NCI-H1092 (cell line): ENCODE results near the gene CLDN22.

ENCODE experiments used
- DNase-seq: peaks from one replicate; lab custom pipeline; 2025; lab: John Stamatoyannopoulos, UW

CLDN22 gene

GRCh38 chr4:183320211-183321059 lies at the start of gene CLDN22:
CLDN22 (minus strand) TSS chr4:183320276; CDS start chr4:183320218, 58 bp downstream.
- no peak for DNase-seq

GRCh38 chr4:183369073-183369472 lies 49.0 kb upstream of the CLDN22 start:
- no peak for DNase-seq

- DNase-seq = no peak
Measured at GRCh38 chr4:183366206-183366835, 46.2 kb upstream of the CLDN22 start.

- no peak for DNase-seq
Measured at GRCh38 chr4:183364025-183364424, 43.9 kb upstream of the CLDN22 start.

GRCh38 chr4:183362916-183363542 lies 43.0 kb upstream of the CLDN22 start:
- DNase-seq = no peak

GRCh38 chr4:183362036-183362435 lies 42.0 kb upstream of the CLDN22 start:
- DNase-seq = no peak

- DNase-seq = no peak
Measured at GRCh38 chr4:183360161-183360919, 40.3 kb upstream of the CLDN22 start.

- DNase-seq = no peak
Measured at GRCh38 chr4:183358215-183358755, 38.2 kb upstream of the CLDN22 start.

GRCh38 chr4:183356931-183357675 lies 37.0 kb upstream of the CLDN22 start:
- no peak for DNase-seq

- no peak for DNase-seq
Measured at GRCh38 chr4:183356173-183356830, 36.2 kb upstream of the CLDN22 start.

- DNase-seq = no peak
Measured at GRCh38 chr4:183355405-183355804, 35.3 kb upstream of the CLDN22 start.

GRCh38 chr4:183354219-183354618 lies 34.1 kb upstream of the CLDN22 start:
- DNase-seq = no peak

GRCh38 chr4:183353557-183353956 lies 33.5 kb upstream of the CLDN22 start:
- no peak for DNase-seq

GRCh38 chr4:183352546-183352945 lies 32.5 kb upstream of the CLDN22 start:
- no peak for DNase-seq

GRCh38 chr4:183350317-183351071 lies 30.4 kb upstream of the CLDN22 start:
- no peak for DNase-seq

- no peak for DNase-seq
Measured at GRCh38 chr4:183349673-183350072, 29.6 kb upstream of the CLDN22 start.

GRCh38 chr4:183348706-183349659 lies 28.9 kb upstream of the CLDN22 start:
- DNase-seq = no peak

GRCh38 chr4:183348136-183348535 lies 28.1 kb upstream of the CLDN22 start:
- no peak for DNase-seq

- DNase-seq = no peak
Measured at GRCh38 chr4:183347566-183347965, 27.5 kb upstream of the CLDN22 start.
